ENCODE results near the gene ZNF565. TPM values are rescaled to one million over a fixed set of nuclear protein-coding genes. Genes with fewer than 3 reads are reported as not detected.
A peak's percentile ranks its signal among the peaks of the same experiment; 100 is the strongest.

Gene ZNF565
- total and polyA plus RNA-seq, 2 of the 13 experiments (the other 11 are each of a cell fraction or from before 2014, with no cell fraction given): 1.8 to 5.2 TPM

DNA sequence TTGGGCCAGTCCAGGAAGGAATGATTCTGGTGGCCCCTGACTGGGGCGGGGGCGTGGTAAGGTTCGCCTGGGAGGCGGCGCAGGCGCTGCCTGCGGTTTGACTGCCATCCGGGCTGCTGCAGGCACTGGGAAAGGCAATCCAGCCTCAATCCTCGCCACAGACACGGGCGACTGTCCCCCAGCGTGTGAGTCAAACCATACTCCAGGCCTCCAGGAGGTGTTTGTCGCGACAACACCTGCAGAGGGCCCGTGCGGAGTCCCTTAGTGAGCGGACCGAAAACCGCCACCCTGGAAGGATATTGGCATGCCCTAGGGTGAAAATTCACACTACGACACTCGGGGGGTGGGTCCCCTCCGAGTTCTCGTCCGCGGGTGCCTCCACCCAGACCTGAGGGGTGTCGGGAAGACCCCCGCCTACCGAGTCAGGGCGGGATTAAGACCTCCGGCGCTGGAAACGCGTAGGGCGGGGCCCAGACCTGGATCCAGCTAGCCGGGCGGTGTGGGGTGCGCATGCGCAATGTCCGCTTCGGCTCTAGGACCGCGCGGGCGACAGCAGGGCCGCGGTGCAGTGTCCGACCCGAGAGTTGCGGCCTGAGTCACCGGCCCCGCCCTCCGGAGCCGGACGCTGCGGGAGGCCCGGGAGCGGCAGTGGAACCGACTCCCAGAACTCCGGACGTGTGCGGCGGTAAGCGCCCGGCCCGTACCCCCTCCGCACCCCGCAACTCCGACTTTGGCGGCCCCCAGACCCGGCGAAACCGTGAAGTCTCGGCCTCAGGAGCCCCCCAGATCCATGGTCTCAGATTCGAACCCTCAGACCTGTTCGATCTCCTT, 74.8 kb downstream of the ZNF565 start, which contains the start of gene CAPNS1 (continued):
- TF ChIP-seq, protein P1, sequence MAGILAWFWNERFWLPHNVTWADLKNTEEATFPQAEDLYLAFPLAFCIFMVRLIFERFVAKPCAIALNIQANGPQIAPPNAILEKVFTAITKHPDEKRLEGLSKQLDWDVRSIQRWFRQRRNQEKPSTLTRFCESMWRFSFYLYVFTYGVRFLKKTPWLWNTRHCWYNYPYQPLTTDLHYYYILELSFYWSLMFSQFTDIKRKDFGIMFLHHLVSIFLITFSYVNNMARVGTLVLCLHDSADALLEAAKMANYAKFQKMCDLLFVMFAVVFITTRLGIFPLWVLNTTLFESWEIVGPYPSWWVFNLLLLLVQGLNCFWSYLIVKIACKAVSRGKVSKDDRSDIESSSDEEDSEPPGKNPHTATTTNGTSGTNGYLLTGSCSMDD (CRISPR knock-in tag; IDR thresholded peaks at IDR 0.05): no peak
- TF ChIP-seq, protein P2, sequence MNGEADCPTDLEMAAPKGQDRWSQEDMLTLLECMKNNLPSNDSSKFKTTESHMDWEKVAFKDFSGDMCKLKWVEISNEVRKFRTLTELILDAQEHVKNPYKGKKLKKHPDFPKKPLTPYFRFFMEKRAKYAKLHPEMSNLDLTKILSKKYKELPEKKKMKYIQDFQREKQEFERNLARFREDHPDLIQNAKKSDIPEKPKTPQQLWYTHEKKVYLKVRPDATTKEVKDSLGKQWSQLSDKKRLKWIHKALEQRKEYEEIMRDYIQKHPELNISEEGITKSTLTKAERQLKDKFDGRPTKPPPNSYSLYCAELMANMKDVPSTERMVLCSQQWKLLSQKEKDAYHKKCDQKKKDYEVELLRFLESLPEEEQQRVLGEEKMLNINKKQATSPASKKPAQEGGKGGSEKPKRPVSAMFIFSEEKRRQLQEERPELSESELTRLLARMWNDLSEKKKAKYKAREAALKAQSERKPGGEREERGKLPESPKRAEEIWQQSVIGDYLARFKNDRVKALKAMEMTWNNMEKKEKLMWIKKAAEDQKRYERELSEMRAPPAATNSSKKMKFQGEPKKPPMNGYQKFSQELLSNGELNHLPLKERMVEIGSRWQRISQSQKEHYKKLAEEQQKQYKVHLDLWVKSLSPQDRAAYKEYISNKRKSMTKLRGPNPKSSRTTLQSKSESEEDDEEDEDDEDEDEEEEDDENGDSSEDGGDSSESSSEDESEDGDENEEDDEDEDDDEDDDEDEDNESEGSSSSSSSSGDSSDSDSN (CRISPR knock-in tag; IDR thresholded peaks at IDR 0.05): peak; percentile 86
- TF ChIP-seq ZFP82 (CRISPR knock-in tag; IDR thresholded peaks at IDR 0.05; ENCODE audit: borderline replicate concordance) (no peak), ZNF264 (CRISPR knock-in tag; IDR thresholded peaks at IDR 0.05) (no peak; the same call in 1 of the 2 replicates), ATAD3A (CRISPR knock-in tag; IDR thresholded peaks at IDR 0.05) (no peak), THYN1 (CRISPR knock-in tag; IDR thresholded peaks at IDR 0.05; ENCODE audit: borderline replicate concordance, low read depth) (no peak), ZNF460 (CRISPR knock-in tag; IDR thresholded peaks at IDR 0.05; ENCODE audit: borderline replicate concordance) (no peak; the same call in 1 of the 2 replicates), NR2F2 (IDR thresholded peaks at IDR 0.05; ENCODE audit: borderline replicate concordance, low read depth) (no peak; the same call in 1 of the 2 replicates), REXO4 (CRISPR knock-in tag; IDR thresholded peaks at IDR 0.05; ENCODE audit: borderline replicate concordance) (no peak), MEF2D (CRISPR knock-in tag; IDR thresholded peaks at IDR 0.05) (peak; percentile 68; the same call in 1 of the 2 replicates), ZNF562 (CRISPR knock-in tag; IDR thresholded peaks at IDR 0.05; ENCODE audit: borderline replicate concordance) (no peak), ZSCAN20 (CRISPR knock-in tag; IDR thresholded peaks at IDR 0.05; ENCODE audit: borderline replicate concordance) (0 out of 2 replicates have a peak, but pooled peaks have one; percentile 73), RARA (CRISPR knock-in tag; IDR thresholded peaks at IDR 0.05) (peak; percentile 50)
- TF ChIP-seq, protein P3, sequence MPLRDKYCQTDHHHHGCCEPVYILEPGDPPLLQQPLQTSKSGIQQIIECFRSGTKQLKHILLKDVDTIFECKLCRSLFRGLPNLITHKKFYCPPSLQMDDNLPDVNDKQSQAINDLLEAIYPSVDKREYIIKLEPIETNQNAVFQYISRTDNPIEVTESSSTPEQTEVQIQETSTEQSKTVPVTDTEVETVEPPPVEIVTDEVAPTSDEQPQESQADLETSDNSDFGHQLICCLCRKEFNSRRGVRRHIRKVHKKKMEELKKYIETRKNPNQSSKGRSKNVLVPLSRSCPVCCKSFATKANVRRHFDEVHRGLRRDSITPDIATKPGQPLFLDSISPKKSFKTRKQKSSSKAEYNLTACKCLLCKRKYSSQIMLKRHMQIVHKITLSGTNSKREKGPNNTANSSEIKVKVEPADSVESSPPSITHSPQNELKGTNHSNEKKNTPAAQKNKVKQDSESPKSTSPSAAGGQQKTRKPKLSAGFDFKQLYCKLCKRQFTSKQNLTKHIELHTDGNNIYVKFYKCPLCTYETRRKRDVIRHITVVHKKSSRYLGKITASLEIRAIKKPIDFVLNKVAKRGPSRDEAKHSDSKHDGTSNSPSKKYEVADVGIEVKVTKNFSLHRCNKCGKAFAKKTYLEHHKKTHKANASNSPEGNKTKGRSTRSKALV (CRISPR knock-in tag; IDR thresholded peaks at IDR 0.05): no peak
- TF ChIP-seq, protein P4, sequence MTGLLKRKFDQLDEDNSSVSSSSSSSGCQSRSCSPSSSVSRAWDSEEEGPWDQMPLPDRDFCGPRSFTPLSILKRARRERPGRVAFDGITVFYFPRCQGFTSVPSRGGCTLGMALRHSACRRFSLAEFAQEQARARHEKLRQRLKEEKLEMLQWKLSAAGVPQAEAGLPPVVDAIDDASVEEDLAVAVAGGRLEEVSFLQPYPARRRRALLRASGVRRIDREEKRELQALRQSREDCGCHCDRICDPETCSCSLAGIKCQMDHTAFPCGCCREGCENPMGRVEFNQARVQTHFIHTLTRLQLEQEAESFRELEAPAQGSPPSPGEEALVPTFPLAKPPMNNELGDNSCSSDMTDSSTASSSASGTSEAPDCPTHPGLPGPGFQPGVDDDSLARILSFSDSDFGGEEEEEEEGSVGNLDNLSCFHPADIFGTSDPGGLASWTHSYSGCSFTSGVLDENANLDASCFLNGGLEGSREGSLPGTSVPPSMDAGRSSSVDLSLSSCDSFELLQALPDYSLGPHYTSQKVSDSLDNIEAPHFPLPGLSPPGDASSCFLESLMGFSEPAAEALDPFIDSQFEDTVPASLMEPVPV (CRISPR knock-in tag; IDR thresholded peaks at IDR 0.05): peak; percentile 68; the same call in 1 of the 2 replicates
- TF ChIP-seq, protein P5, sequence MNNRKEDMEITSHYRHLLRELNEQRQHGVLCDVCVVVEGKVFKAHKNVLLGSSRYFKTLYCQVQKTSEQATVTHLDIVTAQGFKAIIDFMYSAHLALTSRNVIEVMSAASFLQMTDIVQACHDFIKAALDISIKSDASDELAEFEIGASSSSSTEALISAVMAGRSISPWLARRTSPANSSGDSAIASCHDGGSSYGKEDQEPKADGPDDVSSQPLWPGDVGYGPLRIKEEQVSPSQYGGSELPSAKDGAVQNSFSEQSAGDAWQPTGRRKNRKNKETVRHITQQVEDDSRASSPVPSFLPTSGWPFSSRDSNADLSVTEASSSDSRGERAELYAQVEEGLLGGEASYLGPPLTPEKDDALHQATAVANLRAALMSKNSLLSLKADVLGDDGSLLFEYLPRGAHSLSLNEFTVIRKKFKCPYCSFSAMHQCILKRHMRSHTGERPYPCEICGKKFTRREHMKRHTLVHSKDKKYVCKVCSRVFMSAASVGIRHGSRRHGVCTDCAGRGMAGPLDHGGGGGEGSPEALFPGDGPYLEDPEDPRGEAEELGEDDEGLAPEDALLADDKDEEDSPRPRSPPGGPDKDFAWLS (CRISPR knock-in tag; IDR thresholded peaks at IDR 0.05; ENCODE audit: borderline replicate concordance): no peak
- TF ChIP-seq, protein P6, sequence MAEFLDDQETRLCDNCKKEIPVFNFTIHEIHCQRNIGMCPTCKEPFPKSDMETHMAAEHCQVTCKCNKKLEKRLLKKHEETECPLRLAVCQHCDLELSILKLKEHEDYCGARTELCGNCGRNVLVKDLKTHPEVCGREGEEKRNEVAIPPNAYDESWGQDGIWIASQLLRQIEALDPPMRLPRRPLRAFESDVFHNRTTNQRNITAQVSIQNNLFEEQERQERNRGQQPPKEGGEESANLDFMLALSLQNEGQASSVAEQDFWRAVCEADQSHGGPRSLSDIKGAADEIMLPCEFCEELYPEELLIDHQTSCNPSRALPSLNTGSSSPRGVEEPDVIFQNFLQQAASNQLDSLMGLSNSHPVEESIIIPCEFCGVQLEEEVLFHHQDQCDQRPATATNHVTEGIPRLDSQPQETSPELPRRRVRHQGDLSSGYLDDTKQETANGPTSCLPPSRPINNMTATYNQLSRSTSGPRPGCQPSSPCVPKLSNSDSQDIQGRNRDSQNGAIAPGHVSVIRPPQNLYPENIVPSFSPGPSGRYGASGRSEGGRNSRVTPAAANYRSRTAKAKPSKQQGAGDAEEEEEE (CRISPR knock-in tag; IDR thresholded peaks at IDR 0.05; ENCODE audit: borderline replicate concordance): no peak

Measured in HepG2 (cell line).